Fibroblast of skin of back (primary cell): ENCODE measurements around the gene PALS1. TPM values are rescaled to one million over a fixed set of nuclear protein-coding genes. Genes with fewer than 3 reads are reported as not detected.

Experiments used
- DNase-seq: peaks from one replicate; pipeline ENCODE4 v3.0.0-alpha.2; 2013
- polyA plus RNA-seq, 2 experiments: library from polyadenylated mRNA; unstranded; fragments of 120-200 nt; gene quantifications; one replicate each; pipeline ENCODE4 v1.2.1, GENCODE V29; 2013; ENCODE audit not compliant: insufficient read length in 2 of 2

The PALS1 gene
- polyA plus RNA-seq (2013, experiment 1 of 2; ENCODE audit: insufficient read length) = 12.5 TPM
- 10.5 TPM for polyA plus RNA-seq (2013, experiment 2 of 2; ENCODE audit: insufficient read length)

DNA sequence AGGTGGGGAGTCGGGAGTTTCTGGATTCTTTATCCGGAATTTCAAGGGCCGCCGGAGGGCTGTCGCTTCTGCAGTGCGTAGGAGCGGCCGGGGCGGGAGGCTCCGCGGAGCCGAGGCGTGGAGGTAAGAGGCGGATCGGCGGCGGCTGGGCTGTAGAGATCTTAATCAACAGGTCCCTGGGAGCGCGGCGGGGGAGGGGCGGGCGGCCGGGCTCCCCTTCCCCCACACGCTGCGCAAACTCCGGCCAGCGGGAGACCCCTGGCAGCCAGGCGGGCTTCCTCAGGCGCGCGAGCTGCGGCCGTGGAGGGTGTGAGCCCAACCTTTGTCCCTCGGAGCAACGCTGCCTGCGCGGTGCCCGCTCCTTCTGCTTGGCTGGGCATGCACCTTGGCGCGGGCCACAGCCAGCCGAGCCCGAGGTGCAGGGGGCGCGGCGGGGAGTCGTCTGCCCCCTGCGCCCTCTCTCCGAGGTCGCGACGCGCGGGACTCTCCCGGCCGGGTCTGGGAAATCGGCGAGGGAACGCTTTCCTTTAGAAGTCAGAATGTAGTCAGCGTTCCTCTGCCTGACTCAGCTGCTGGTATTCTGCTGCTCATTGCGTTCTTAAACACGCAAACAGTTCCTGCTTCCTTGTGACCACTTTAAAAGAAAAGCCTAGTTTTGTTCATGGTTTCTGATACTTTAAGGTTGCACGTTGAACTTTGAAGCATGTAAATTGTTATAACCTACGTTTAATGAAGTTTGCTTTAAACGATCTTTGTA, at the start of gene PALS1:
Gene PALS1 (plus strand): TSS at position 25 of the 757 bp plus-strand sequence. CDS start 37,736 bp downstream, outside the sequence.
- peak; percentile 84 for DNase-seq

DNA sequence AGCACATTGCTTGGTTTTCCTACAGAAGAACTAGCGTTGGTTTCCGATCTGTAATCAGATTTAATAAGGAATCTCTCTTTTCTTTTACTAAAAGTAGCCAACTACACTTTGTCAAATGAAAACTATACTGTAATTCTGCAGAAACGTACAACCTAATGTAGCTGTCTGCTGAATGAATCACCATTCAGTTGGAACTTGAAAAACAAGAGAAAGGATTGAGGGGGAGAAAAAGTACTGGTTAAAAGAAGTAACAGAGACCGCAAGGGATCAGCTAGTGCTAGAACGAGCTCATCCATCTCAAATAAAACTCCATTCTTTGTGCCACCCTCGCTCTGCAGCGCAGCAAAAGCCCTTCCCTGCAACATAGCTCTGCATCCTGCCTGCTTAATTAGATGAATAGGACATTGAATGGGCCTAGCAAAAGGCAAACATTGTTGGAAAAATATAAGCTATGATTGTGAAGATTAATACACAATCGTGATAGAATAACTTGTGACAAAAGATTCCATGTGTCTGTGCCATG, 49.4 kb upstream of the PALS1 start:
- no peak for DNase-seq

DNA sequence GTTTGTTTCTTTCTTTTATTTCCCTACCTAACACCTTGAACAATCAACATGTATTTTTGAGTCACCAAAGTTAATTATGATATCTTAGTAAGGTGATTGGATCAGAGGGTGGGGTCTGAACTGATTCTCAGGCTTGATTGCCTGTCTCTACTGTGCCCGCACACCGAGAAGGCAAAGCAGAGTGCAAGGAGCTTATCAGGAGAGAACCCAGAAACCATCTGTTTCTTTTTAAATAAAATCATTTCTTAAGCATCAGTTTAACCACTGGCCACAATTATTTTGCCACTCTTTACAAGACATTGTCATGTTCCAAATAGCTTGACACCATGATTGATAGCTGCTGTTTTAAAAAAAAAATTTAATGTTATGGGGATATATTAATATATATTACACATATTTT, 48.9 kb upstream of the PALS1 start:
- DNase-seq = no peak

DNA sequence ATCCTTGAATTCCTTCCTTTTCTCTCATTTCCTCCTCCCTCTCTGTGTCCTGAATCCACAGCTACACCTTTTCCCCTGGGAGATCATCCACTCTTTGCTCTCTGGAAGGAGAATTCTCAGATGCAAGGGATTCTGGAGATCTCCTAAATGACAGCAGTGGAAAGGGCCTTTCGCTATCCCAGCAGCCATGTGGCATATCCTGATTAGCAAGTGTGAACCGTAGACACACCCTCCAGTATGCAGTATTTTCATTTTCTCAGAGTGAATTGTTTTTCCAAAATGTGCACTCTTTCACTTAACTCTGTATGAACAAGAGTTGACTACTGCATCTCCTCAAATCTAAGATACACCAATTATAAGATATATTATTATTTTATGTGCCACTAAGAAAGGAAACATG, 46.0 kb upstream of the PALS1 start:
- DNase-seq = peak; percentile 7

DNA sequence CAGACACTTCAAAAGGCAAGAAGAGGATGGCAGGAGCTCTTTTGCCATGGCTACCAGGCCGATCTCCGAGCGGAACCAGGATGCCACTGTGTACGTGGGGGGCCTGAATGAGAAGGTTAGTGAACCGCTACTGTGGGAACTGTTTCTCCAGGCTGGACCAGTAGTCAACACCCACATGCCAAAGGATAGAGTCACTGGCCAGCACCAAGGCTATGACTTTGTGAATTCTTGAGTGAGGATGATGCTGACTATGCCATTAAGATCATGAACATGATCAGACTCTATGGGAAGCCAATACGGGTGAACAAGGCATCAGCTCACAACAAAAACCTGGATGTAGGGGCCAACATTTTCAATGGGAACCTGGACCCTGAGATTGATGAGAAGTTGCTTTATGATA, 42.2 kb upstream of the PALS1 start:
- peak; percentile 38 for DNase-seq

DNA sequence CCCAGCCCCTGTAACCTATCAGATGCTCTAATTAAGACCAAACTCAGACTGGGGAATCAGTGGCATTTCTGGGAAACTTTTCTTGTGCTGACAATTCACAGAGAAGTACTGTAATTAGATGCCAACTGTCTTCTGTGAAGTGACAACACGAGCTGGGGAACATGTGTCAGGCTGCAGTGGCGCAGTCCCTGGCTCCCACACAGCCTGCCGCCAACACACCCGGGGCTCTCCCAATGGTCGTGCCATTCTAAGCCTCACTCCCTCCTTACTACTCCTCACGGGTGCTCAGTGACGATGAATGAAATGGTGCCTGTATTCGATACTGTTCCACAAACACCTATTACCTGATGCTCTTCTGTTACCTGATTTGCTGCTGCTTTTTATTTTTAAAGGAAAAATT, 33.4 kb upstream of the PALS1 start:
- no peak for DNase-seq

DNA sequence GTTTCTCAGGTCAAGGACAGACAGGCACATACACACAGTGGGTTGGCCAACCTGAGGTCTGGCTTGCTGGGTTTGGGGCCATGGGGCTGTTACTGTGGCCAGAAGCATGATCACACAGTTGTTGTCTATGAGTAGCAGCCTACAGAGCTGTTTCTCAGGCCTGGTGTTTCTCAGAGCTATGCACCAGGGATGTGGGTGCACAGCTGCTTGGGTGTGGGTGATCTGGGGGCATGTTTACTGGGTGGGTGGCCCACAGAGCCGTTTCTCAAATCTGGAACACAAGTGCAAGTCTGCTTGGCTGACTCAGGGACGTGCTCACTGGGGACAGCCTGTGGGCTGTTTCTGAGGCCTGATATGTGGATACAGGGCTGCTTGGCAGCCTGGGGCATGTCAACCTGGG, 23.1 kb upstream of the PALS1 start:
- no peak for DNase-seq

DNA sequence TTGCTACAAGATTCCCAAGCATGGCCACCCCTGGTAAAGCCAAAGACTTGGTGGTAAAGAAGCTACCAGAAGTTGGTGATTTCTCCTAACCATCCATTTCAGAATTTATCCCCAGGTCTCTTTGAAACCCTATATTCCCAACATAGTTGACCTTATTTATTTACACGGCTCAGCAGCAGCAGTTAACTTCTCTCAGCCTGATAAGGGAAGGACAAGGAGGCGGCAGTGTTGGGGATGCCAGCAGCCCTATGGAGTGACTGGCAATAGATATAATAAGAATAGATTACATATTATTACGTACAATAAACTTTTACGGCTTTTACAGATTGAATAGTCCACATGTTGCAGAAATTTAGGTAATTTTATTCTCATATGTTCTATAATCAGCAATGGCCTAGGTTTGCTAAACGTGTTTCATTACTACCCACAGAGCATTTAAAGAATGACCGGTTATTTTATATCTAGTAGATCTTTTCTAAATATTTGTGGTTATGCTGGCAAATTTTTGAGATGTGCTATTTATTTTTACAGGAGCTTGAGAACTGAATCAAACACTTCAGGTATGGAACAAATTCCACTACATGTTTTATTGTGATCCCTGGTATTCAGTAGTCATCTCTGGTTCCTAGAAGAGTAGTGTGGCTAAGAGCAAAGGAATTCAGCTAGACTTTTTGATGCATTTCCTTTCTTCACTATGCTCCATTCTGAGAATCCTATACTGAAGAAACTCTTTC, 19.8 kb upstream of the PALS1 start:
- peak; percentile 87 for DNase-seq

DNA sequence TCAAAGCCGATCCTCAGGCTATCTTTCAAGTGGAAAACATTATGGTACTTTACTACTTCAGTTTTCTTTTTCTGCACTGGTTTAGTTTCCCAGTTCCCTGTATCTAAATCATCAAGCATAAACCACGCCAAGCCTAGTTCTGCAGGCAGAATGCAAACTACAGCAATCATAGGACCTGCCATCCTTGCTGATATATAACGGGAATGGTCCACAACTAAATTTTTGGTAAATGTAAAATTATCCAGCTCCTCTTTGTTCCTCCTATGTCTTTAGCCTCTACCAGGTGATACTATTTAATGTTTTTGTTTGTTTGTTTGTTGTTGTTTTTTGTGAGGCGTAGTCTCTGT, 19.3 kb upstream of the PALS1 start:
- DNase-seq = no peak

DNA sequence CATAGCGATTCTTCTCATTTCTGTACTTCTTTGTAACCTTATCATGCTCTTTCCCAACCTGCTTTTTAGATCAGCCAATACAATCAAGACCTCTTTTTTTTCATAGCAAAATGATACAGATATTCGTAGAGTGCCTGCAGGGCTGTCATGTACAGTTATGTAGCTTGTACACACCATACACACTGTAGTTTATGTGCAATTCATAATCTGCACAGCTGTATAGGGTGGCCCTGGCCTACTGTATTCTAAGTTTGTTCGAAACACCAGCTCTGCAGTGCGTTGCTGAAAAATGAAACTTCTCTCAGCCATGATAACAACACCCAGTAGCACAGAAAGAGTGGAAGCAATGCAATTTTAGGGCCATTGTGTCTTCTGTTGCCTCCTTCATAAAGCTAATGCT, 15.7 kb upstream of the PALS1 start:
- DNase-seq = no peak

DNA sequence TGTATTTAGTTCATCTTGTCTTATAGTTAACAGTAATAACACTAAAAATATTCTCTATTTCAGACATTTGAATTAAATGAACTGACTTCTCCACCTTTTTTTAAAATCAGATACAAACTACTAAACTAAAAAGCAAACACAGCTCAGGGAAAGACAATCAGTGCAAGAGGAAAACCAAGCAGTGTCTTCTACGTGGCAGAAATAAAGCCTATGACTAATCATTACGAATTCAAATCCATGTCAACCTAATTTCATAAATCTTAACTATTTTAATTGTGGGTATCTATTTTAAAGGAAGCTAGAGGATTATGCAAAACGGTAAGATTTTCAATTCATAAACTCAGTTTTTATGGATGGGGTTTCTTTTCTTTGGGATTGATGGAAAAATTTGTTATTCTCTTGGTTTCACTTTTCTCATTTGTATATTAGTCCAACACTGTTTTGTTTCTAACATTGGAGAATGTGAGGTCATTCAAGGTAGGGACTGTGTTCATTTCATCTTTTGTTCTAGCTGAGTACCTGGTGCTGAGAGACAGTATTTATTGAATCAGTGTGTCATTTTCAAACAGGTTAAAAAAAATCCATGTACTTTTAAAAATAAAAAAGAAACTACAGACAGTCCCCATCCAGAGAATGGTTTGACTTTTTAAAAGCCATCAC, 12.8 kb upstream of the PALS1 start:
- no peak for DNase-seq

DNA sequence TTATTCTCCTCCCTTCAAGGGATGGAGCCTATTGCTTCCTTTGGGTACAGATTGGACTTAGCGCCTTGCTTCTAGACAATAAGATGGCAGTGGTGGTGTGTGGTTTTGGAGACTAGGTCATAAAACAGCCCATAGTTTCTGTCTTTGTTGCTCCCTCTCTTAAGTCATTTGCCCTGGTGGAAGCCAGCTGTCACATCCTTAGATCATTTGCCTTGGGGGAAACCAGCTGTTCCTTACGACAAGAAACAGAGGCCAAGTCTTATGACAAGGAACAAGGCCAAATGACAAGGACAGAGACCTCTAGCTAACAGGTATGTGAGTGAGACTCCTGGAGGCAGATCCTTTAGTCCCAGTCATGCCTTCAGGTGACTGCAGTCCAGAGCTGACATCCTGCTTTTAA, 9.2 kb upstream of the PALS1 start:
- DNase-seq = no peak

DNA sequence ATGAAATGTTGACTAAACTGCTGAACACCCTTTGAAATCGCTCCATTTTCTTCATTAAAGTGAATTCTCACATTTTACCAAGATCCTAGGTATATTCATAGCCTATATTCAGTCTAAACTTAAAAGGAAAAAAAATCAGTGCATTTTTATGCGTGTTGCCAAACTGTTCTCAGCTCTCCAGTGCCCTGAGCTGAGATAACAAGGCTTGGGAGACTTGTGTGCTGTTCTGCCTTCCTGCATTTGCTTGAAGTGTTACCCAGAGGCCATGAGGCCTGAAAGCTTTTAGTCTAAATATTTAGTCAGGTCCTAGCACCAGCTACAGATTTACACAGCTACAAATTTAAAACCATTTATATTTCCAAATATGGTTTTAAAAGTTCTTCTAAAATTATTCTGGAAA, 8.6 kb upstream of the PALS1 start:
- no peak for DNase-seq

DNA sequence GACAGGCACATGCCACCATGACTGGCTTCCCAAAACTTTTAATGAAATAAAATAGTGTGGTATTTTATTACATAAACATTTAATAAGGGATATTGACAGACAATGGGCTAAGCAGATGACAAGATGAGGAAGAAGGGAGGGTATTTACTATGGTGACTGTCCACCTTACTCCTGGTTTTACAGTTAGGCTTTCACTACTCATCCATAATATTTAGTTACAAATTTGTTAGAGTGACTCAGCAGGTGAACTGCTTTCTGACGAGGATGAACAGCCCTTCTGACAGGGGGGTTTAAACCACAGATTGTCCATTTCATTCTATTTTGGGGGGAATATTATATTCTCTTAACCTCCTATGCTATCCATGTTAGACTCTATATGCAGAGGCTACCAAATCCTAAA, 3.6 kb upstream of the PALS1 start:
- no peak for DNase-seq

DNA sequence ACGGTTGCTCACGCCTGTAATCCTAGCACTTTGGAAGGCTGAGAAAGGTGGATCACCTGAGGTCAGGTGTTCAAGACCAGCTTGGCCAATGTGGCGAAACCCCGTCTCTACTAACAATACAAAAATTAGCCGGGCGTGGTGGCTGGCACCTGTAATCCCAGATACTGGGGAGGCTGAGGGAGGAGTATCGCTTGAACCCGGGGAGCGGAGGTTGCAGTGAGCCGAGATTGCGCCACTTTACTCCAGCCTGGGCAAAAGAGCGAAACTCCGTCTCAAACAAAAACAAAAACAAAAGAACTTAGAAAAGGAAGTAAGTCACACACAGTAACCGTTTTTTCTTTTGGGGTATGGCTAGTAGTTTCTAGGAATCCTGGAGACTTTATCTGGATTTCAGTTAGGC, 1.7 kb upstream of the PALS1 start:
- no peak for DNase-seq

DNA sequence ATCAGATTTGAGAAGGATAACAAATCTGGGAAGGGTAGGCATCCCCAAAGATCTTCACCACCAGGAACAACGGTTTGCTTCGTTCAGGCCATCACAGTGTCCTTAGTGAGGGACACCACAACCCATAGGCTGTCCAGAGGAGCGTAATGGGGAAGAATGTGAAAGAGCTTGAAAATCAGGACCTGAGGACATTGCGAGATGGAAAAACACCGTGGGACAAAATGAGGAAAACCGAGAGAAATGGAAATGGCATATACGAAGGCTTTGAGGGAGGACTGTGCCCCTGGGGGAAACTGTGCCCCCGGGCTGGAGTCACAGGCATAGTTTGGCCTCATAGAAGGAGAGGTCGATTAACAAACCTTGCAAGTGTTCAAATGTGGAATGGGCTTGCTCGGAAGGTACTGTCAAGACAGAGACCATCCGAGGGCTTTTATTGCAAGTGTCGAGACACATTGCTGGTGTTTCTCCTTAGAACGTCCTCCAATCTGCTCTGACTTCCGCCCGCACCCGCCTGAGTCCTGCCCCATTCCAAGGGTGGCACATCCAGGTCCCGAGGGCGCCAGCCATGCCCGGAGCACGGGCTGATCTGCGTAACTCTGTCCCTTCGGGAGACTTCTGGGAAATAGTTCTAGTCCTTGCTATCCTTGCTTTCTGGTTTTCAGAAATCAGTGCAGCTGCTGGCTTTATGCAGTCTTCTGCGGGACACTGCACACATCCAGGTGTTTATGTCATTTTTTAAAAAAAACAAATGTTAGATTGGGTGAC, 885 bp upstream of the PALS1 start:
- peak; percentile 42 for DNase-seq

DNA sequence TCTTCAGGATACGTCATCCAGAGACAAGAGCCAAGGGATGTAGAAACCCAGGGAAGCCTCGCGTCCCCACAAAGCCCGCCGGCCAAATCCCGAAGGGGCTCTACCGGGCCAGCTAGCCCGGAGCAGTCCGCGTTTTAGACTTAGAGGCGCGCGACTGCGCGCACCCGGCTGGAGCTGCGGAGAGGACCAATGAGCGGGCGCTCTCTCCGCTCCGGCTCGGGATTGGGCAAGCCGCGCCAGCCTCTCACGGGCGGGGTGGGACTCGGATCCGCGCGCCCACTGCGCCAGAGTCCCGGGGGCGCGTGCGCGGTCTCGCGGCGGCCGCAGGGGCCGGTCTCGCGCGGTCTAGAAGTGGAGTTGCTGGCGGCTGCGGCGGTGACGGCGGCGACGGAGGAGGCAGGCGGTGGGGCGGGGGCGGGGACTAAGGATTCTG, 241 bp upstream of the PALS1 start:
- DNase-seq = peak; percentile 97

DNA sequence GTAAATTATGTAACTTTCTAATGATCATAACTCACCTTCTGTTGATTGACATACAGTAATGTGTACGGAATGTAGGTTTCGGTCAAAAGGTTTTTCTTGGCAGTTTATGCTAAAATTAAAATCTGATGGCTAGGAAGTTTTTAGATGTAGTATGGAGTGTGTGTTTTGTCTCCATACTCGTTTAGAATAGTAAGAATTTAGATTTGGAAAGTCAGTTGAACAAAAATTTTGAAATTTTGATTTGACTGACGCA, 859 bp downstream of the PALS1 start:
- DNase-seq = no peak

DNA sequence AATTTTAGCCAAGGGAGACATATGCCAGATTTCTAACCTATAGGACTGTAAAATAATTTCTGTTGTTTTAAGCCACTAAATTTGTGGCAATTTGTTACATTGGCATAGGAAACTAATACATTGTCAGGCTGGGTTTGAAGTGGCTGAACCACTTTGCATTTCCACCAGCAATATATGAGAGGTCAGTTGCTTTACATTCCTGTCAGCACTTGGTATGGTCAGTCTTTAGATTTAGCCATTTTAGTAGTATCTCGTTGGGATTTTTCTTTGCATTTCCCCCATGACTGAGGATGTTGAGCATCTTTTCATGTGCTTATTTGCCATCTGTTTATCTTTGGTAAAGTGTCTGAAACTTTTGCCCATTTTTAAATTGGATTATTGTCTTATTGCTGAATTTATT, 3.9 kb downstream of the PALS1 start:
- no peak for DNase-seq

DNA sequence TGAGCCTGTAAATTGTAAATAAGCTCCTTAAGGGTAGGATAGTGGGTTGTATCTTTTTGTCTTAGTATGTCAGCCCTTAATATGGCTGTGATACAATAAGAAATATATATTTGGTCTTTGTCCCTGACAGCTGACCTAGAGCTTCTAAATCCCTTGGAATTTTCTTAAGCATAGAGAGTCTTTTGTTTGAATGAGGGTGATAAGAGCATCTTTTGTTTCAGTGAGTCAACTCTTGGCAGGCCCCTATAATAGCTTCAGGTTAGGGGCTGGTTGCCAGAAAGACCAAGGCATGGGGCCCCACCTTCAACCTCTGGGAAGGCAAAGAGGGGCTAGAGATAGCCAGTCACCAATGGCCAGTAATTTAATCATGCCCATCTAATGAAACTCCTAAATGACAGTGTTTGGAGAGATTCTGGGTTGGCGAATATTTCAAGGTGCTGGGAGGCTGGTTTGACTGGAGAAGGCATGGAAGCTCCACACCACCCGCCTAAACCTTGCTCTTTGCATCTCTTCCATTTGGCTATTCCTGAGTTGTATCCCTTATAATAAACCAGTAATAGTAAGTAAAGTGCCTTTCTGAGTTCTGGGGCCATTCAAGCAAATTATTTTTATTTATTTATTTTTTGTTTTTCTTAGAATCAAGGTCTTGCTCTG, 10.5 kb downstream of the PALS1 start:
- no peak for DNase-seq

DNA sequence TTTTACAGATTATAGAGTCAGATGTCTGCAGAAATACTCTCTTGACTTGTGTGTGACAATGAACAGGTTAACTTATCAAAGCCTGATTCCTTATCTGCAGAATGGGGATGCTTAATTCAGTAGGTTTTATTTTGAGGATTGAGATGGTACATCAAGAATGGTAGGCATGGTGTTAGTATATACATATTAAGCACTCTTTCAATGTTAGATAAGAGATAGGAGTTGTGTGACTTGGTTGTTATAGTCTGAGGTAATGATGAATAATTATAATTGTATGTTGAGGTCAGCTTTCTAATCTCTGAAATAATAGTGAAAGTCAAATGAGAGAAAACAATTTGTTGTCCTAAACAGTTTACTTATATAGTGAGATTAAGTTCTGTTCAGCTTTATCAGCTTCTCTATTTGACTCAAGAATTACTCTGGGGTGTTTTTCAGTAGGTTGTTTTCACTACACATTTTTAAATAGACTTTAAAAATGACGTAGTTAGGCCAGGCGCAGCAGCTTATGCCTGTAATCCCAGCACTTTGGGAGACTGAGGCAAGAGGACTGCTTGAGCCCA, 11.9 kb downstream of the PALS1 start:
- no peak for DNase-seq

DNA sequence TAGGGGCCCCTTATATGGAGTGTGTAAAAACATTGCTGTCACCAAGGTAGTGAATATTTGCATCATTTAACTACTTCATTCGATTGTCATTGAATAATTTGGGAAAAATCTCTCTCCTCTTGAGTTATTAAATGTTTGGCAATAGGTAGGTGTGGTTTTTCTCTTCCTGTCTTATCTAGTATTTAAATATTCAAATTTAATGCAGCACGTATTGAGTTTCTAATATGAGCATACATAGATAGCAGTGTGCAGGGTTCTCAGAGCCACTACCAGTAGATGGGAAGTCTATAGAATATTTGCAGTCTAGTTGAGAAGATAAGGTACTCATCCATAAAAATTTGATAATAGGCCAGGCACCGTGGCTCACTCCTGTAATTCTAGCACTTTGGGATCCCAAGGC, 16.7 kb downstream of the PALS1 start:
- DNase-seq = no peak
